ENCODE measurements around the gene KIF7.

- TF ChIP-seq CTCF (IDR thresholded peaks at IDR 0.05) (no peak), POLR2A (IDR thresholded peaks at IDR 0.05) (no peak)
Measured at GRCh38 chr15:89679212-89679611, 23.9 kb upstream of the KIF7 start, which contains the start of gene PLIN1.
